Skeletal muscle satellite cell (primary cell): ENCODE results near the gene ICAM2.

Source experiments
- H3K27me3 ChIP-seq: 2 replicates; pipeline ENCODE4 v1.7.0; 2013; ENCODE audit warnings: low read length; ENCODE audit not compliant: control insufficient read depth, insufficient read depth
- H3K36me3 ChIP-seq: 2 replicates; pipeline ENCODE4 v1.7.0; 2013; ENCODE audit warnings: mild to moderate bottlenecking, control low read depth, low read length; ENCODE audit not compliant: insufficient read depth
- H3K4me1 ChIP-seq: 2 replicates; pipeline ENCODE4 v1.7.0; 2013; ENCODE audit warnings: low read length; ENCODE audit not compliant: control insufficient read depth, insufficient read depth
- H3K4me2 ChIP-seq: 2 replicates; pipeline ENCODE4 v1.7.0; 2013; ENCODE audit warnings: mild to moderate bottlenecking, low read length
- H3K4me3 ChIP-seq: 2 replicates; pipeline ENCODE4 v1.7.0; 2013; ENCODE audit warnings: low read length
- H3K9ac ChIP-seq: 2 replicates; pipeline ENCODE4 v1.7.0; 2013; ENCODE audit warnings: mild to moderate bottlenecking, low read depth, low read length, moderate library complexity
- H3K9me3 ChIP-seq: replicated peaks from 2 replicates; pipeline ENCODE4 v1.7.0; 2013; ENCODE audit warnings: mild to moderate bottlenecking, control low read depth, low read length

The ICAM2 gene

GRCh38 chr17:63961355-63962212 is 58.8 kb downstream of the ICAM2 start:
- Histone ChIP-seq H3K4me3 (no peak overlapping the region), H3K9me3 (no peaks in the 10 kb centered on the region), H3K4me2 (no peak overlapping the region), H3K9ac (no peak overlapping the region), H3K36me3 (no peaks in the 10 kb centered on the region), H3K4me1 (no peaks in the 10 kb centered on the region), H3K27me3 (peaks cover 31% of the 10 kb centered on the region)

- Histone ChIP-seq H3K9ac (no peak overlapping the region), H3K27me3 (peaks cover 31% of the 10 kb centered on the region)
These were observed 60.0 kb downstream of the ICAM2 start for GRCh38 chr17:63960430-63960829.

GRCh38 chr17:63960006-63960405 is 60.4 kb downstream of the ICAM2 start:
- peaks cover 31% of the 10 kb centered on the region for H3K27me3 ChIP-seq
- no peak overlapping the region for H3K9ac ChIP-seq
- H3K36me3 ChIP-seq = no peaks in the 10 kb centered on the region

More at GRCh38 chr17:63960430-63960829, 60.0 kb downstream of the ICAM2 start:
- H3K4me1 ChIP-seq = no peaks in the 10 kb centered on the region
- no peak overlapping the region for H3K4me3 ChIP-seq
- no peak overlapping the region for H3K4me2 ChIP-seq
- no peaks in the 10 kb centered on the region for H3K36me3 ChIP-seq
- H3K9me3 ChIP-seq = no peaks in the 10 kb centered on the region

GRCh38 chr17:63956296-63956920 is 64.0 kb downstream of the ICAM2 start:
- Histone ChIP-seq H3K9ac (no peak overlapping the region), H3K27me3 (peaks cover 13% of the 10 kb centered on the region), H3K36me3 (no peaks in the 10 kb centered on the region)

More at GRCh38 chr17:63960006-63960405, 60.4 kb downstream of the ICAM2 start:
- no peak overlapping the region for H3K4me3 ChIP-seq
- H3K9me3 ChIP-seq = no peaks in the 10 kb centered on the region
- H3K4me2 ChIP-seq = no peak overlapping the region
- H3K4me1 ChIP-seq = no peaks in the 10 kb centered on the region

GRCh38 chr17:63955791-63956190 is 64.6 kb downstream of the ICAM2 start:
- Histone ChIP-seq H3K4me2 (no peak overlapping the region), H3K36me3 (no peaks in the 10 kb centered on the region), H3K27me3 (peaks cover 17% of the 10 kb centered on the region), H3K9me3 (no peaks in the 10 kb centered on the region), H3K4me1 (no peaks in the 10 kb centered on the region), H3K9ac (no peak overlapping the region), H3K4me3 (no peak overlapping the region)

More at GRCh38 chr17:63956296-63956920, 64.0 kb downstream of the ICAM2 start:
- Histone ChIP-seq H3K9me3 (no peaks in the 10 kb centered on the region), H3K4me2 (no peak overlapping the region), H3K4me3 (no peak overlapping the region), H3K4me1 (no peaks in the 10 kb centered on the region)

GRCh38 chr17:63955232-63955631 is 65.2 kb downstream of the ICAM2 start:
- H3K4me1 ChIP-seq = no peaks in the 10 kb centered on the region
- no peaks in the 10 kb centered on the region for H3K9me3 ChIP-seq
- H3K27me3 ChIP-seq = peaks cover 12% of the 10 kb centered on the region
- H3K4me3 ChIP-seq = no peak overlapping the region
- H3K36me3 ChIP-seq = no peaks in the 10 kb centered on the region
- H3K4me2 ChIP-seq = no peak overlapping the region
- H3K9ac ChIP-seq = no peak overlapping the region

- Histone ChIP-seq H3K9ac (no peak overlapping the region), H3K4me3 (no peak overlapping the region), H3K36me3 (no peaks in the 10 kb centered on the region), H3K4me2 (no peak overlapping the region), H3K9me3 (no peaks in the 10 kb centered on the region), H3K4me1 (no peaks in the 10 kb centered on the region), H3K27me3 (peaks cover 12% of the 10 kb centered on the region)
These were observed 65.9 kb downstream of the ICAM2 start for GRCh38 chr17:63954402-63955063.
